Mucosa of descending colon (tissue), 3 donors: ENCODE results near the gene MACROH2A1. TPM values are rescaled to one million over a fixed set of nuclear protein-coding genes. Genes with fewer than 3 reads are reported as not detected.

Source experiments
- ATAC-seq: fragments of 200-7000 bp; cut with Tn5 transposase; one replicate; pipeline ENCODE4 v1.9.1; 2020; ENCODE audit warnings: mild to moderate bottlenecking, moderate library complexity
- DNase-seq, 3 donors: peaks; one replicate each; pipeline ENCODE4 v3.0.0-alpha.2; 2020
- H3K36me3 ChIP-seq: fragments of 200-600 bp; one replicate; pipeline ENCODE4 v1.8.0; 2021; ENCODE audit warnings: low read depth, mild to moderate bottlenecking
- H3K4me1 ChIP-seq: fragments of 200-600 bp; one replicate; pipeline ENCODE4 v1.8.0; 2021; ENCODE audit warnings: low read depth, mild to moderate bottlenecking
- H3K4me3 ChIP-seq: fragments of 200-600 bp; one replicate; pipeline ENCODE4 v1.8.0; 2021; ENCODE audit warnings: mild to moderate bottlenecking
- H3K9me3 ChIP-seq: fragments of 200-600 bp; one replicate; pipeline ENCODE4 v1.8.0; 2021; ENCODE audit warnings: mild to moderate bottlenecking
- intact Hi-C, 2 donors: fragments of 100-400 bp; cut with DNase I in 1 of 2; cut with micrococcal nuclease in 1 of 2; formaldehyde crosslinking; loops; one replicate each; pipeline versions ENCODE4 v1.11.0 to v1.11.1; 2022; cut with DNase I, micrococcal nuclease
- total RNA-seq, 3 donors: library from RNA; stranded (reverse); fragmentation: NEBNext Ultra II Directional in 2 of 3; extraction: Animal tissue kit (Norgen Biotek cat#: 25700) in 2 of 3; gene quantifications; one replicate each; pipeline versions ENCODE4 v1.2.1 to v1.2.4, GENCODE V29; 2021 to 2023
- TF ChIP-seq, protein P1 (sequence below): fragments of 200-600 bp; IDR thresholded peaks from one replicate; pipeline ENCODE4 v1.8.0; 2022; ENCODE audit warnings: antibody characterized with exemption, mild to moderate bottlenecking
- donor health status: DM: no; HTN: no; CAD: no; lungs with moderate emphysema.
- donor health status: DM: no; HTN: no; CAD: no.
- donor health status: DM: no; HTN: yes; CAD: no.

The MACROH2A1 gene
- total RNA-seq, 3 donors from 2014 or later = 170 to 255 (median 243) TPM

DNA sequence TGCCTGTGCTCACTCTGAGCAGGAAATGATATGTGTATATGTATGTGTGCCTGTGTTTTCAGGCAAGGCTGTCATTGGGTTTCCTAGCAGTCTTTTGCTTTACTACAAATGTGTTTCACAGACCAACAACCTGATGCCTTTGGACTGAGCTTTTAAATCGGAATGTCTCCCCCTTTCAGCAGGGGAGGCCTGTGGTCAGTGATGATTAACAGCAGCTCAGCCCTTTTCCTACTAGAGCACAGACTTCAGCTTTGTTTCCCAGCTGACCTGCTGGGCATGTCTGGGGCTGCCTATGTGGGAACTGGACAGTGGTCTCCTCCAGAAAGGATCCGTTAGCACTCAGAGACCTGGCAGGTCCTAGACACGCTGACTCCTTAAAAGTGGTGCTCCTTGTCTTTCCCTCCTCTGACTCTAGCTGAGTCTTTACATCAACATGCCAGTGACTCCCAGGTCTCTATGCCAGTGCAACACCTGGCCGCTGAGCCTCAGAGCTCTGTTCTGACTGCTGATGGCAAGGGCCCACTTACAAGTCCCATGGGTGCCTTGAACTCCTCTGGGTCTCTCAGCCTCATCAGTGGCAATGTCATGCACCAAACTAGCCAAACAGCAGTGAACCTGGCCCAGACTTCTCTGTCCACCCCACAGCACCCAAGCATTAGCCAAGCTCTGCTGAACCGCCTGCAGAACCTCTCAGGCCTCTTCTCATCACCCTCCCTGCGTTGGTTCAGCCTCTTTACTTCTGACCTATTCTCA, 7.7 kb downstream of the MACROH2A1 start:
- Histone ChIP-seq H3K4me3 (no peak overlapping the region), H3K9me3 (no peaks in the 10 kb centered on the region), H3K36me3 (no peaks in the 10 kb centered on the region), H3K4me1 (peaks cover 36% of the 10 kb centered on the region)
- intact Hi-C loops = no loop called here
- DNase-seq (no peak), ATAC-seq (no peak)
- TF ChIP-seq, protein P1, sequence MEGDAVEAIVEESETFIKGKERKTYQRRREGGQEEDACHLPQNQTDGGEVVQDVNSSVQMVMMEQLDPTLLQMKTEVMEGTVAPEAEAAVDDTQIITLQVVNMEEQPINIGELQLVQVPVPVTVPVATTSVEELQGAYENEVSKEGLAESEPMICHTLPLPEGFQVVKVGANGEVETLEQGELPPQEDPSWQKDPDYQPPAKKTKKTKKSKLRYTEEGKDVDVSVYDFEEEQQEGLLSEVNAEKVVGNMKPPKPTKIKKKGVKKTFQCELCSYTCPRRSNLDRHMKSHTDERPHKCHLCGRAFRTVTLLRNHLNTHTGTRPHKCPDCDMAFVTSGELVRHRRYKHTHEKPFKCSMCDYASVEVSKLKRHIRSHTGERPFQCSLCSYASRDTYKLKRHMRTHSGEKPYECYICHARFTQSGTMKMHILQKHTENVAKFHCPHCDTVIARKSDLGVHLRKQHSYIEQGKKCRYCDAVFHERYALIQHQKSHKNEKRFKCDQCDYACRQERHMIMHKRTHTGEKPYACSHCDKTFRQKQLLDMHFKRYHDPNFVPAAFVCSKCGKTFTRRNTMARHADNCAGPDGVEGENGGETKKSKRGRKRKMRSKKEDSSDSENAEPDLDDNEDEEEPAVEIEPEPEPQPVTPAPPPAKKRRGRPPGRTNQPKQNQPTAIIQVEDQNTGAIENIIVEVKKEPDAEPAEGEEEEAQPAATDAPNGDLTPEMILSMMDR = no peak

DNA sequence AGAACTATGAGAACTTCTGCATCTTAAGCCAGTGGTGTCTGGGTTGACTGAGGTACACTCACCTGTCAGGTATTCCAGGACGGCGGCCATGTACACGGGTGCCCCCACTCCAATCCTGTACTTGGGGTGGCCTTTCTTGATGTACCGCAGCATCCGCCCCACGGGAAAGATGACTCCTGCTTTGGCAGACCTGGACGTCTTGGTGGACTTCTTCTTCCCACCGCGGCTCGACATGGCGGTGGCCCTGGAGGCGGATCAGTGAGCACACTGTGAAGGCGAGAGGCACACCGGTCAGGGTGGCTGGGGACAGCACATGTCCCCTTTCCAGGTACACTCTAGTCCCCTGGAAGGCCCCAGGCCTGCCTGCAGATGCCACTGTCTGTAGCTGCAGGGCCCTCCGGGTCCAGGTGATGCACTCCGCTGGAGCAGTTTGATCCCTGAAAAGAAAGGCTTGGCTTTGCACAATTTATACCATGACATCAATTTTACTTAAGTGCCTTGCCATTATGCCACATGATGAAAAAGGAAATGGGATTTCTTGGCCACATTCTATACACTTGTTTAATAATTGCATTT, 10.1 kb downstream of the MACROH2A1 start:
- H3K4me1 ChIP-seq = peaks cover 26% of the 10 kb centered on the region

DNA sequence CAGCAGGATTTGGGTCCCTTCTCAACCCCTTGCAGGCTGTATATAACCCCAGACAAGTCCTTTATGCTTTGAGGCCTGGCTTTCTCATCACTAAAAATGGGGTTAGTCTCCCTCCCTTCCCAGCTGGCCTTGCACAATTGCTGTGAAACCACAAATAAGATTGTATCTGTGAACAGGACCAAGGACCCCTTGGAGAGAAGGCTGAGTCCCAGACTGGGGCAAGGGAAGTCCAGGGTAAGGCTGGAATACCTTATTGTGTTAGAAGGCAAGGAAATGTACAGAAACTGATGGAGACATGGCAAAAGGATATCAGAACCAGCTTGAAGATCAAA, 11.4 kb downstream of the MACROH2A1 start:
- ATAC-seq (no peak), DNase-seq (no peak)
- TF ChIP-seq, protein P1 = no peak
- H3K36me3 ChIP-seq = peaks cover 5% of the 10 kb centered on the region
- no peak overlapping the region for H3K4me3 ChIP-seq
- H3K9me3 ChIP-seq = no peaks in the 10 kb centered on the region
- intact Hi-C loops = no loop called here
- H3K4me1 ChIP-seq = peaks cover 26% of the 10 kb centered on the region

More for the DNA sequence above, 10.1 kb downstream of the MACROH2A1 start:
- Histone ChIP-seq H3K4me3 (no peak overlapping the region), H3K36me3 (peaks cover 5% of the 10 kb centered on the region), H3K9me3 (no peaks in the 10 kb centered on the region)
- TF ChIP-seq, protein P1 = no peak
- no peak for DNase-seq
- no peak for ATAC-seq
- intact Hi-C loops = no loop called here

DNA sequence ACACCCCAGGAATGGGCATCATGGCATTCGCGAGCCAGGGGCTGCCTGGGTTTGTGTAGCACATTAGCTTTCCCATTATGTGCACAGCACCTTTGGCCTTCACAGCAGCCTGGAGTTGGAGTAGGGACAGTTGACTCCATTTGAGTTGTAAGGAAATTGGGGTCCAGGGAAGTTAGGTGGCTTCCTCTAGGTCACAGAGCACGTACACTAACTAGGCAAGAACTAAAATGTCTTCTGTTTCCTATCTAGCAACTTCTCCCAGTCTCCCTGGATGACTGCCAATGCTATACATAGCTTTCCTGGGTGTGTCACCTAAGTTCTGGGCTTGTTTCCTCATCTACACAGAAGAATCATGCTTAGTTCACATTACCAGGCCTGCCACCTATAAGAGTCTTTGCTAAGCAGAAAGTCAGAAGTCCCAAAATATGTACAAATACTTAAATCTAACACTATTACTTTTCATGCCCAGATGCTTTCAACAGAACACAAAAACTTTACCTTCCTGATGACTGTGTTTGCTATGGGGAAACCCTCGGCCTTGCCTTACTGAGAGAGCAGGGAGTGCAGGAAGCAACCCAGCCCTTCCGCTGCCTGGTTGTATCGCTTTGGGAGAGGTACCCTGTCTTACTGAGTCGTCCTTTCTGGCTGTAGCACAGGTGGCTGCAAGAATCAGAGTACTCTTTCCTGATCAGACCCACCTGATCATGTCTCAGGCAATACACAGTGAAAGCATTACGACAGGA, 12.0 kb downstream of the MACROH2A1 start:
- TF ChIP-seq, protein P1 = no peak

DNA sequence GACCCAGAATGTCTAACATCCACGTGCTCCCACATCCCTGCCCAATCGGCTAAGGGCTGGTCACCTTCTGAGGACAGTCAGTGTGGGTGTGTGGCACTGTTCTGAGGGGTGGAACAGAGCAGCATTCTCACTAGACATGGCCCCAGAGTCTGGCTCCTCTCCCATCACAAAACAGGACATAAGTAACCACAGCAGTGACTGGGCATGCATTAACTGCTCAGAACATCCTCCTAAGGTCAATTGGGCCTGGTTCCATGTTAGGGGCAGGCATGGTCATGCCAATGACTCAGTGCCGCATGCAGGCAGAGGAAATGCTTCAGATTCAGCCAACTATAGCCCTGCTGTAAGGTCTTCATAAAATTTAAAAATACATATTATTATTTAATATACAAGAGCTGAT, 12.9 kb downstream of the MACROH2A1 start:
- TF ChIP-seq, protein P1 = no peak
- Histone ChIP-seq H3K9me3 (no peaks in the 10 kb centered on the region), H3K4me3 (no peak overlapping the region), H3K4me1 (peaks cover 19% of the 10 kb centered on the region), H3K36me3 (peaks cover 5% of the 10 kb centered on the region)
- intact Hi-C loops = no loop called here
- no peak for DNase-seq
- no peak for ATAC-seq

More for the DNA sequence above, 12.0 kb downstream of the MACROH2A1 start:
- DNase-seq = peak in 2 of 3 donors; percentile 55 to 91
- H3K4me3 ChIP-seq = no peak overlapping the region
- ATAC-seq = peak; percentile 92
- peaks cover 5% of the 10 kb centered on the region for H3K36me3 ChIP-seq
- peaks cover 23% of the 10 kb centered on the region for H3K4me1 ChIP-seq
- intact Hi-C loops = no loop called here
- H3K9me3 ChIP-seq = no peaks in the 10 kb centered on the region
